NB4 (cell line): ENCODE measurements around the gene IL20RB.

ENCODE experiments used
- DNase-seq: peaks from one replicate; pipeline ENCODE4 v3.0.0; 2010; ENCODE audit warnings: low read depth
- H3K4me3 ChIP-seq: one replicate; pipeline ENCODE4 v1.5.1; 2011; ENCODE audit warnings: mild to moderate bottlenecking, low read depth, low read length, moderate library complexity
- MYC ChIP-seq: IDR thresholded peaks from 2 replicates; pipeline ENCODE4 v1.6.1; 2011; ENCODE audit warnings: low read depth, low read length
- POLR2A ChIP-seq: IDR thresholded peaks from 2 replicates; pipeline ENCODE4 v1.6.1; 2011; ENCODE audit warnings: mild to moderate bottlenecking; ENCODE audit not compliant: insufficient read length; ENCODE audit errors: extremely low read depth
- TF ChIP-seq, protein P1 (sequence below): IDR thresholded peaks from one replicate; pipeline ENCODE4 v1.5.1; 2012; ENCODE audit warnings: low read depth, low read length
- TF ChIP-seq, protein P2 (sequence below): IDR thresholded peaks from 2 replicates; pipeline ENCODE4 v1.6.1; 2011; ENCODE audit warnings: low read depth, low read length

Gene IL20RB

DNA sequence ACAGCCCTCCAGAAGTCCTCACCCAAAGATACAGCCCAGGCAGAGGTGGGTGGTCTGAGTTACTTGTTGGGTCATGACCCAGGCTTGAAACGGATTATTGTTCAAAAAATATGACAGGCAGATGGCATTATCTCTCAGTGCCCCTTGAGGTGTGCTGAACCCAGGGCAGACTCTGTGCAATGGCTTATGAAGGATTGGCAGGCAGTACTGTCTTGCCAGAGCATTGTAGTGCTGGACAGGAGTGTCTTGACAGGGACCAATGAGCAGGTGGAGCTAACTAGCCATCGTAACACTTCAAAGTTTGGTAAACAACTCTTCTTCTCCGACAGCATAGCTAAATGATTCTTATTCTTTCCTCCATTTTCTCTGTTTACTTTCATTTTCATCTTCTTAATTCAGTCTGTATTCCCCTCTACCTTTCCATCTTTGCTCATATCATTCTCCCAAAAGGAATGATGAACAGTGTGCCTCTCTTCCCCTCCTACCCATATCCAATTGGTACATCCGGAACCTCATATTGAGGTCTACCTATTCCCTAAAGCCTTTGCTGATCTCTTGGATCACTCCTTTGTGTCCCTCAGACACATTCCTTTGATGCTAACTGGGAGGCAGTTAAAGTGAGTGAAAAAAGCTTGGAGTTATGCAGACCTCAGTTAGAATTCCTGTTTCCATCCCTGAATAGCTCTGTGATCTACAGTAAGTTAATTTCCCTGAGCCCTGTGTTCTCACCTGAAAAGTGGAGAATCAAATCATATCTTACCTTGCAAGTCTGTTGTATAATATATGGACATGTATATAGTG is 2.6 kb upstream of the IL20RB start:
- DNase-seq = no peak
- TF ChIP-seq, protein P1, sequence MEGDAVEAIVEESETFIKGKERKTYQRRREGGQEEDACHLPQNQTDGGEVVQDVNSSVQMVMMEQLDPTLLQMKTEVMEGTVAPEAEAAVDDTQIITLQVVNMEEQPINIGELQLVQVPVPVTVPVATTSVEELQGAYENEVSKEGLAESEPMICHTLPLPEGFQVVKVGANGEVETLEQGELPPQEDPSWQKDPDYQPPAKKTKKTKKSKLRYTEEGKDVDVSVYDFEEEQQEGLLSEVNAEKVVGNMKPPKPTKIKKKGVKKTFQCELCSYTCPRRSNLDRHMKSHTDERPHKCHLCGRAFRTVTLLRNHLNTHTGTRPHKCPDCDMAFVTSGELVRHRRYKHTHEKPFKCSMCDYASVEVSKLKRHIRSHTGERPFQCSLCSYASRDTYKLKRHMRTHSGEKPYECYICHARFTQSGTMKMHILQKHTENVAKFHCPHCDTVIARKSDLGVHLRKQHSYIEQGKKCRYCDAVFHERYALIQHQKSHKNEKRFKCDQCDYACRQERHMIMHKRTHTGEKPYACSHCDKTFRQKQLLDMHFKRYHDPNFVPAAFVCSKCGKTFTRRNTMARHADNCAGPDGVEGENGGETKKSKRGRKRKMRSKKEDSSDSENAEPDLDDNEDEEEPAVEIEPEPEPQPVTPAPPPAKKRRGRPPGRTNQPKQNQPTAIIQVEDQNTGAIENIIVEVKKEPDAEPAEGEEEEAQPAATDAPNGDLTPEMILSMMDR = no peak
- TF ChIP-seq MYC (no peak), POLR2A (no peak)
- TF ChIP-seq, protein P2, sequence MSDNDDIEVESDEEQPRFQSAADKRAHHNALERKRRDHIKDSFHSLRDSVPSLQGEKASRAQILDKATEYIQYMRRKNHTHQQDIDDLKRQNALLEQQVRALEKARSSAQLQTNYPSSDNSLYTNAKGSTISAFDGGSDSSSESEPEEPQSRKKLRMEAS = no peak
- H3K4me3 ChIP-seq = no peak overlapping the region

DNA sequence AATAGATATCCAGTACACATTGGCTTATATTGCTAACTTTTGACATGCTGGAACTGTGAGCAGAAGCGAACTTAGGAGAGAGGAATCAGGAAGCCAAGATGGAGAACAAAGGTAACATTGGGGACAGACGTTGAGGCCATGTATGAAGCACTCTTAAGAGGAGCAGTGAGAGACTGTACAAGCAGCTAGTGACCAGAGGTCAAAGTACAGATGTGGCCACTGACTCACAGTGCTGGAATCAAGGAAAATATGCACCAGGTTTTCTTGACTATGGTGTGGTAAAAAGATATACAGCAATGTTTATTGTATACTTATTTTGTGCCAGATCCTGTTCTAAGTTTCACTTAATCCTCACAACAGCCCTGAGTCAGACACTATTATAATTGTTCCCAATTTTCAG is 2.0 kb upstream of the IL20RB start:
- TF ChIP-seq, protein P2 = no peak
- TF ChIP-seq POLR2A = no peak
- no peak for TF ChIP-seq MYC
- TF ChIP-seq, protein P1 = no peak
- no peak for DNase-seq
- no peak overlapping the region for H3K4me3 ChIP-seq

DNA sequence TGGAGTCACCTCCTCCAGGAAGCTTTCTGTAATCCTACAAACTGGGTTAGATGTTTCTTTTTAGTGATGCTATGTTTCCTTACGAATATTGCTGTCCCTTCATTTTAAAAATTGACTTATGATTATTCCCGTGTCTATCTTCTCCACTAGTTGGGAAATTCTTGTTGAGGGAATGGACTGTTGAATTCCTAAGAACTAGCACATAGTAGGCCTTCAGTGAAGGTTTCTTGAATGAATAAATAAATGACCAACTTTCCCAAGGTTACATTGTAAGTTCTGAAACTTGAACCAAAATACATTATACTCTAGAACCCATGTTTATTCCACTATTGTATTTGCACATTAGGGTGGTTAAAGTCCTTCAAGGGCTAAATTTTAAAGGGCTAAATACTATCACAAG is 812 bp upstream of the IL20RB start:
- TF ChIP-seq MYC (no peak), POLR2A (no peak)
- TF ChIP-seq, protein P1 = no peak
- TF ChIP-seq, protein P2 = no peak
- H3K4me3 ChIP-seq = no peak overlapping the region
- no peak for DNase-seq

DNA sequence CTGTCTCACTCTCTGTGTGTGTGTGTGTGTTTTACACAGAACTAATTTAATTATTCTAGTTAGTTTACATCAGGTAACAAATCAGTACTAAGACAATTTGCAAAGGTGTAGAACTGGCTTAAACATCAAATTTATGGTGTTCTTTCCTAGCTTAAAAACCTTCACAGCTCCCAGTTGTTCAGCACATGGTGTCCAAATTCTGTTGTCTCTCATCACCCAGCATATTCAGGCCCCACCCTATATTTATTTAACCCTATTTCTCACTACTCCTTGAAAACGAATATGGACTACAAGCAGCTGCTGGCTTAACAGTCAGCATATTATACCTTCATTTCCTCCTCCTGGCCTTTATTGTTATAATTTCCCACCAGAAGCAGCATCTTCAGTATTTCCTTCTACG is 1.2 kb downstream of the IL20RB start:
- TF ChIP-seq, protein P2 = no peak
- TF ChIP-seq MYC (no peak), POLR2A (no peak)
- TF ChIP-seq, protein P1 = no peak
- no peak overlapping the region for H3K4me3 ChIP-seq
- no peak for DNase-seq

DNA sequence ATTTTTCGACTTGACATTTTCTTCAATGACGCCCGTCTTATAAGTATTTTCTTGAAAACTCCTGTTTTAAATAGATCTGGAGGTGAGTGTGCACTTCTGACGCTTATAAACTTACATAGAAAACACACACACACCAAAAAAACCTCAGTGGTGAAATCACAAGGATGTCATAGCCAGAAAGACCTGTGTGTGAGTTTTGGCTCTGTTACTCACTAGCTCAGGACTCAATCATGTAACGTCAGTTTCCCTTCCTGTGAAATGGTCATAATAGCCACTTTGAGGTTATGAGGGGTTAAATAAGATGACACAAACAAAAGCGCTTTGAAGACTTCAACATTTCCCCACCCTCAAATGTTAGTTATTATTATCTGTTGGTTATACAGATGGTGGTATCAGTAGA is 1.8 kb downstream of the IL20RB start:
- no peak overlapping the region for H3K4me3 ChIP-seq
- DNase-seq = no peak
- TF ChIP-seq, protein P2 = no peak
- TF ChIP-seq MYC (no peak), POLR2A (no peak)
- TF ChIP-seq, protein P1 = no peak
